Activated CD4-positive, alpha-beta T cell treated with anti-CD3 and anti-CD28 coated beads for 24 hours (primary cell): ENCODE data around the gene GALNS.
"Not testable (repeated sequence)": the region's sequence is repeated elsewhere in the genome, so short reads cannot be mapped to it uniquely, and the experiment has no call there.

Experiments used
- DNase-seq, 2 donors: peaks; one replicate each; pipeline ENCODE4 v3.0.0-alpha.2; 2020; ENCODE audit warnings: low read depth in 2 of 2

GALNS gene

GRCh38 chr16:88805340-88805715 is 51.4 kb downstream of the GALNS start:
- DNase-seq: no peak

GRCh38 chr16:88804552-88805339 is 52.0 kb downstream of the GALNS start:
- DNase-seq: no peak

GRCh38 chr16:88804173-88804551 is 52.6 kb downstream of the GALNS start:
- DNase-seq: no peak

GRCh38 chr16:88803264-88803987 is 53.3 kb downstream of the GALNS start, which contains the start of gene CDT1:
TSS of gene CDT1 (plus strand) at chr16:88803789. CDS start at chr16:88803832, 43 bp downstream.
- DNase-seq: peak; percentile 73 to 83

- DNase-seq: no peak
Measured at GRCh38 chr16:88800277-88800592, 56.5 kb downstream of the GALNS start.

GRCh38 chr16:88799569-88800276 is 57.0 kb downstream of the GALNS start:
- no peak for DNase-seq

GRCh38 chr16:88798772-88799455 is 57.8 kb downstream of the GALNS start:
- no peak for DNase-seq

GRCh38 chr16:88798073-88798472 is 58.7 kb downstream of the GALNS start:
- no peak for DNase-seq

GRCh38 chr16:88796278-88796677 is 60.5 kb downstream of the GALNS start:
- no peak for DNase-seq

GRCh38 chr16:88793251-88793954 is 63.3 kb downstream of the GALNS start:
- DNase-seq: no peak

GRCh38 chr16:88792668-88793250 is 64.0 kb downstream of the GALNS start:
- no peak for DNase-seq

GRCh38 chr16:88792078-88792550 is 64.6 kb downstream of the GALNS start:
- DNase-seq: no peak

- no peak for DNase-seq
Measured at GRCh38 chr16:88790312-88791211, 66.2 kb downstream of the GALNS start.

- DNase-seq: no peak
Measured at GRCh38 chr16:88789594-88789993, 67.2 kb downstream of the GALNS start.

- not testable (repeated sequence) for DNase-seq
Measured at GRCh38 chr16:88788749-88789148, 68.0 kb downstream of the GALNS start.

- no peak for DNase-seq
Measured at GRCh38 chr16:88787579-88788314, 69.0 kb downstream of the GALNS start.

GRCh38 chr16:88785106-88785924 is 71.4 kb downstream of the GALNS start, which contains the start of gene PIEZO1:
TSS of gene PIEZO1 (minus strand) at chr16:88785220. CDS start at chr16:88784964, 256 bp downstream.
- DNase-seq: peak; percentile 68 to 70

- DNase-seq: no peak
Measured at GRCh38 chr16:88784856-88785105, 72.0 kb downstream of the GALNS start.
